AG04449 (cell line): ENCODE results near the gene PDC.
A peak's percentile ranks its signal among the peaks of the same experiment; 100 is the strongest.

Experiments used
- CTCF ChIA-PET: fragments of 350-600 bp; formaldehyde crosslinking; extraction: SDS; loops from one replicate; lab custom pipeline; 2021; ENCODE audit warnings: antibody characterized with exemption; lab: Yijun Ruan, JAX
- POLR2A ChIA-PET: fragments of 400-600, 350-600 bp; formaldehyde crosslinking; extraction: SDS; loops from one replicate; lab custom pipeline; 2020; ENCODE audit warnings: antibody characterized with exemption, inconsistent platforms; lab: Yijun Ruan, JAX
- DNase-seq: peaks from one replicate; pipeline ENCODE4 v3.0.0-alpha.2; 2010; ENCODE audit warnings: low read depth, low spot score
- H3K4me3 ChIP-seq: 2 replicates; pipeline ENCODE4 v1.5.1; 2011; ENCODE audit warnings: low read depth, mild to moderate bottlenecking, control low read depth, low read length
- CTCF ChIP-seq: IDR thresholded peaks from one replicate; pipeline ENCODE4 v1.5.1; 2011; ENCODE audit warnings: mild to moderate bottlenecking, moderate library complexity, low read length, control low read depth, inconsistent platforms; ENCODE audit not compliant: insufficient read depth; ENCODE audit errors: missing control alignments

Gene PDC

DNA sequence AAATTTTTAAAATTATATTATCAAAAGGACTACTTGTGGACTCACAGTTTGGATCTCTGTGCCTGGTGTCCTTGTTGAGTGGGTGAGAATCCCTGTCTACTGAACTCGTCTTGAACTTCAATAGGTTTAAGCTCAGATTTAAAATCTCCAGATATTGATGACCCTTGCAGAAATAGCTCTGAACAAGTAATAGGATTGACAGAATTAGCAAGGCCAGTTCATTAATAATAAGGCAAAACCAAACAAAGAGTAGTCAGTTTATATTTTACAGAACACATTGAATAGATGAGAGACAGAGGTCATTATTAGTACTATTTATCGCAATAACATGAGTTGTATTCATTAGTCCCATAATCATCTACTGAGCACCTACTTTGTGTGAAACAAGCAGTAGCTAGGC, at the start of gene PDC:
Gene PDC (minus strand): TSS at position 101 of the 400 bp plus-strand sequence. CDS start 11,655 bp downstream, outside the sequence.
- POLR2A ChIA-PET = no interaction called here
- no peak for TF ChIP-seq CTCF
- H3K4me3 ChIP-seq = no peak within 1 kb of the TSS
- CTCF ChIA-PET = no interaction called here
- no peak for DNase-seq

- no peak overlapping the region for H3K4me3 ChIP-seq
- TF ChIP-seq CTCF = no peak
- CTCF ChIA-PET = no interaction called here
Observed at GRCh38 chr1:186503190-186503589, 42.3 kb upstream of the PDC start.

GRCh38 chr1:186502087-186502486, 41.2 kb upstream of the PDC start:
- no peak for TF ChIP-seq CTCF
- H3K4me3 ChIP-seq = no peak overlapping the region
- CTCF ChIA-PET = interaction anchor here (0.9 to 1.1 kb wide), 2 partner anchors 15 to 127 kb away, joined by 3 to 4 read pairs; partner anchors contain the start of gene TPR
- POLR2A ChIA-PET = interaction anchor here (1.0 kb wide), 1 partner anchor 9 kb away, joined by 4 read pairs; no protein-coding TSS in a partner anchor
- DNase-seq = no peak

More at GRCh38 chr1:186503190-186503589, 42.3 kb upstream of the PDC start:
- DNase-seq = peak; percentile 37
- POLR2A ChIA-PET = interaction anchor here (1.0 kb wide), 1 partner anchor 176 kb away, joined by 5 read pairs; no protein-coding TSS in a partner anchor

GRCh38 chr1:186500804-186501203, 39.9 kb upstream of the PDC start:
- CTCF ChIA-PET = no interaction called here
- POLR2A ChIA-PET = no interaction called here
- TF ChIP-seq CTCF = no peak
- DNase-seq = no peak
- H3K4me3 ChIP-seq = no peak overlapping the region

GRCh38 chr1:186499571-186499970, 38.7 kb upstream of the PDC start:
- ChIA-PET CTCF (no interaction called here), POLR2A (interaction anchor here (0.8 to 1.0 kb wide), 2 partner anchors 181 to 183 kb away, joined by 3 read pairs; partner anchors contain the start of gene PTGS2)
- no peak for DNase-seq
- TF ChIP-seq CTCF = no peak
- no peak overlapping the region for H3K4me3 ChIP-seq

DNA sequence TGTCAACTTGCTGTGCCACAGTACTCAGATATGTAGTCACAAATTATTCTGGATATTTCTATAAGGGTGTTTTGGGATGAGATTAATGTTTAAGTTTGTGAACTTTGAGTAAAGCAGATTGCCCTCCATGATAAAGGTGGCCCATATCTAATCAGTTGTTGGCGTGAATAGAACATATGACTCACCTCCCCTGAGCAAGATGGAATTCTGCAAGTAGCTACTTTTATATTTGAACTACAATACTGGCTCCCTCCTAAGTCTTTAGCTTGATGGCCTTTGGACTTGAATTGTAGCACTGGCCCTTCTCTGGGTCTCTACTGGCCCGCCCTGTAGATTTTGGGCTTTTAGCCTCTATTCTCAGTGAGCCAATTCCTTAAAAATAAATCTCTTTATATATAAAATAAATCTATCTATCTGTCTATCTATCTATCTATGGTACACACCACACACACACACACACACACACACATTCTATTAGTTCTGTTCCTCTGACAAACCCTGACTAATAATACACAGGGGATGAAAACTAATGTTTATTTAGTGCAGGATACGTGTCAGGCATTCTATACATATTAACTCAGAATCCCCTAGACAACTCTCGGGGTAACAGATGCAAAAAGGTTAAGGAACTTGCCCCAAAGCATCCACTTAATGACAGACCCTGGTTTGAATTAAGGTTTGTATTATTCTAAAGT, 37.9 kb upstream of the PDC start:
- CTCF ChIA-PET = interaction anchor here (1.3 to 1.5 kb wide), 2 partner anchors 18 to 184 kb away, joined by 4 to 5 read pairs; no protein-coding TSS in a partner anchor
- no peak overlapping the region for H3K4me3 ChIP-seq
- TF ChIP-seq CTCF = no peak
- DNase-seq = no peak
- POLR2A ChIA-PET = interaction anchor here (1.0 kb wide), 1 partner anchor 181 kb away, joined by 3 read pairs; the partner anchor contains the start of gene PTGS2
